NCI-H2227 treated with DMSO at 0.1 percent for 48 hours (cell line): ENCODE measurements around the gene LYPD6B.

Experiments
- DNase-seq: peaks from one replicate; lab custom pipeline; 2025; lab: John Stamatoyannopoulos, UW

The LYPD6B gene

GRCh38 chr2:149076863-149077412 is 38.4 kb downstream of the LYPD6B start:
- no peak for DNase-seq

GRCh38 chr2:149077861-149078260 is 39.4 kb downstream of the LYPD6B start:
- DNase-seq = no peak

GRCh38 chr2:149080099-149080498 is 41.6 kb downstream of the LYPD6B start:
- DNase-seq = no peak

GRCh38 chr2:149080971-149081370 is 42.5 kb downstream of the LYPD6B start:
- no peak for DNase-seq

GRCh38 chr2:149082079-149082478 is 43.6 kb downstream of the LYPD6B start:
- DNase-seq = peak; percentile 57

- peak; percentile 57 for DNase-seq
Measured at GRCh38 chr2:149082735-149083134, 44.2 kb downstream of the LYPD6B start.

GRCh38 chr2:149084924-149085795 is 46.7 kb downstream of the LYPD6B start:
- no peak for DNase-seq

GRCh38 chr2:149087751-149088150 is 49.3 kb downstream of the LYPD6B start:
- DNase-seq = no peak

GRCh38 chr2:149089068-149089467 is 50.6 kb downstream of the LYPD6B start:
- DNase-seq = no peak

- DNase-seq = no peak
Measured at GRCh38 chr2:149090706-149091105, 52.2 kb downstream of the LYPD6B start.

GRCh38 chr2:149093579-149093978 is 55.1 kb downstream of the LYPD6B start:
- no peak for DNase-seq

- DNase-seq = no peak
Measured at GRCh38 chr2:149094217-149095015, 55.9 kb downstream of the LYPD6B start.

GRCh38 chr2:149098701-149099100 is 60.2 kb downstream of the LYPD6B start:
- DNase-seq = no peak

GRCh38 chr2:149099298-149099697 is 60.8 kb downstream of the LYPD6B start:
- no peak for DNase-seq

- no peak for DNase-seq
Measured at GRCh38 chr2:149100739-149101699, 62.5 kb downstream of the LYPD6B start.

GRCh38 chr2:149101818-149102217 is 63.3 kb downstream of the LYPD6B start:
- DNase-seq = no peak

GRCh38 chr2:149103081-149103620 is 64.7 kb downstream of the LYPD6B start:
- no peak for DNase-seq

GRCh38 chr2:149104221-149104620 is 65.7 kb downstream of the LYPD6B start:
- no peak for DNase-seq

- no peak for DNase-seq
Measured at GRCh38 chr2:149112068-149112467, 73.6 kb downstream of the LYPD6B start.

- DNase-seq = no peak
Measured at GRCh38 chr2:149112713-149113112, 74.2 kb downstream of the LYPD6B start.

GRCh38 chr2:149115781-149116180 is 77.3 kb downstream of the LYPD6B start:
- DNase-seq = no peak
